H1 (cell line): ENCODE data around the gene WDFY3. TPM values are rescaled to one million over a fixed set of nuclear protein-coding genes. Genes with fewer than 3 reads are reported as not detected.

Experiments used
- CTCF ChIA-PET: fragments of 300-600 bp; sonication (Branson Sonifier 250); formaldehyde crosslinking; loops from one replicate; lab custom pipeline; 2021; ENCODE audit not compliant: partially characterized antibody; lab: Charles Lee
- POLR2A ChIA-PET: fragments of 300-600 bp; sonication (Branson Sonifier 250); formaldehyde crosslinking; loops from one replicate; lab custom pipeline; 2021; ENCODE audit warnings: inconsistent platforms; ENCODE audit not compliant: partially characterized antibody; lab: Charles Lee
- DNase-seq, 2 experiments: peaks; one replicate each; pipeline versions ENCODE4 v3.0.0 to v3.0.0-alpha.2; 2010 to 2022; ENCODE audit warnings: low spot score in 2 of 2, low read depth in 1 of 2, mixed read lengths in 1 of 2
- FAIRE-seq: peaks from 2 replicates; lab custom pipeline; 2011; peaks lifted over from hg19 to GRCh38; lab: Jason Lieb, UNC
- H2AFZ ChIP-seq: 2 replicates; pipeline ENCODE4 v1.8.1; 2012; ENCODE audit warnings: low read length, inconsistent platforms
- H2AK5ac ChIP-seq: 2 replicates; pipeline ENCODE4 v1.6.1; 2013; ENCODE audit warnings: low read depth, low read length
- H2BK120ac ChIP-seq: replicated peaks from 2 replicates; pipeline ENCODE3; 2013; ENCODE audit warnings: low read depth, low read length, inconsistent platforms
- H2BK12ac ChIP-seq: 2 replicates; pipeline ENCODE4 v1.6.1; 2013; ENCODE audit warnings: low read depth, low read length
- H2BK15ac ChIP-seq: 2 replicates; pipeline ENCODE4 v1.6.1; 2013; ENCODE audit warnings: low read length
- H2BK20ac ChIP-seq: 2 replicates; pipeline ENCODE4 v1.6.1; 2013; ENCODE audit warnings: low read length
- H2BK5ac ChIP-seq: 2 replicates; pipeline ENCODE4 v1.6.1; 2013; ENCODE audit warnings: low read depth, low read length
- H3K14ac ChIP-seq: 2 replicates; pipeline ENCODE4 v1.6.1; 2013; ENCODE audit warnings: inconsistent platforms; ENCODE audit not compliant: insufficient read length
- H3K18ac ChIP-seq: 2 replicates; pipeline ENCODE4 v1.6.1; 2013; ENCODE audit warnings: low read length; ENCODE audit errors: extremely low read depth
- H3K23ac ChIP-seq: 2 replicates; pipeline ENCODE4 v1.6.1; 2013; ENCODE audit warnings: inconsistent platforms; ENCODE audit not compliant: insufficient read length
- H3K23me2 ChIP-seq: 2 replicates; pipeline ENCODE4 v1.6.1; 2013; ENCODE audit warnings: low read depth, low read length
- H3K27ac ChIP-seq: 2 replicates; pipeline ENCODE4 v1.6.1; 2011; ENCODE audit warnings: low read depth, low read length, inconsistent platforms
- H3K27me3 ChIP-seq, 4 experiments: replicated peaks in 1 of 4; 1 replicate in 1 of 4; 2 replicates in 3 of 4; pipeline versions ENCODE4 v1.6.1 to v1.8.1; 2011 to 2013; ENCODE audit warnings: low read length in 3 of 4, mild to moderate bottlenecking in 3 of 4, inconsistent platforms in 2 of 4, mixed read lengths in 2 of 4, moderate library complexity in 1 of 4; ENCODE audit not compliant: control insufficient read depth in 3 of 4, insufficient read depth in 3 of 4; ENCODE audit errors: extremely low read depth in 1 of 4
- H3K36me3 ChIP-seq, 4 experiments: 2 replicates each; pipeline versions ENCODE4 v1.6.1 to v1.8.1; 2011 to 2013; ENCODE audit warnings: mild to moderate bottlenecking in 4 of 4, low read length in 3 of 4, moderate library complexity in 2 of 4, control low read depth in 1 of 4, inconsistent platforms in 1 of 4; ENCODE audit not compliant: insufficient read depth in 4 of 4, control insufficient read depth in 2 of 4
- H3K4ac ChIP-seq: replicated peaks from 2 replicates; pipeline ENCODE3; 2013; ENCODE audit warnings: low read length, low read depth, mixed read lengths, inconsistent platforms; ENCODE audit not compliant: insufficient read length
- H3K4me1 ChIP-seq, 4 experiments: replicated peaks in 1 of 4; 1 replicate in 1 of 4; 2 replicates in 3 of 4; pipeline versions ENCODE4 v1.6.1 to v1.8.1; 2011 to 2013; ENCODE audit warnings: low read length in 3 of 4, inconsistent platforms in 2 of 4, mixed read lengths in 1 of 4; ENCODE audit not compliant: insufficient read depth in 4 of 4, control insufficient read depth in 3 of 4
- H3K4me2 ChIP-seq, 2 experiments: 2 replicates each; pipeline versions ENCODE4 v1.6.1 to v1.8.1; 2011 to 2013; ENCODE audit warnings: low read depth in 2 of 2, low read length in 2 of 2, control low read depth in 1 of 2, inconsistent platforms in 1 of 2, mild to moderate bottlenecking in 1 of 2; ENCODE audit not compliant: insufficient read depth in 1 of 2
- H3K4me3 ChIP-seq, 4 experiments: fragments of 200-600, 300-600 bp in 1 of 4; sonication (generic), shearing (Covaris generic), sonication (Bioruptor Twin) in 1 of 4; 2 replicates each; pipeline versions ENCODE4 v1.5.1 to v1.8.1; 2011 to 2016; ENCODE audit warnings: low read length in 4 of 4, low read depth in 3 of 4, control low read depth in 2 of 4, inconsistent platforms in 2 of 4, mild to moderate bottlenecking in 2 of 4, mixed read lengths in 1 of 4, moderate library complexity in 1 of 4; ENCODE audit not compliant: insufficient read depth in 2 of 4; ENCODE audit errors: extremely low read depth in 1 of 4
- H3K56ac ChIP-seq: replicated peaks from 2 replicates; pipeline ENCODE3; 2013; ENCODE audit warnings: low read depth, mild to moderate bottlenecking, mixed read lengths, low read length, inconsistent platforms; ENCODE audit not compliant: insufficient read length
- H3K79me1 ChIP-seq: 2 replicates; pipeline ENCODE4 v1.6.1; 2013; ENCODE audit warnings: low read depth, low read length, control low read depth
- H3K79me2 ChIP-seq, 2 experiments: 2 replicates each; pipeline versions ENCODE4 v1.6.1 to v1.8.1; 2012 to 2013; ENCODE audit warnings: low read length in 2 of 2, mild to moderate bottlenecking in 2 of 2, inconsistent platforms in 1 of 2; ENCODE audit not compliant: insufficient read depth in 2 of 2, control insufficient read depth in 1 of 2
- H3K9ac ChIP-seq, 4 experiments: replicated peaks in 1 of 4; 1 replicate in 1 of 4; 2 replicates in 3 of 4; pipeline versions ENCODE4 v1.6.1 to v1.8.1; 2011 to 2013; ENCODE audit warnings: low read depth in 3 of 4, low read length in 3 of 4, control low read depth in 2 of 4, mild to moderate bottlenecking in 2 of 4, moderate library complexity in 2 of 4, inconsistent platforms in 1 of 4; ENCODE audit errors: extremely low read depth in 1 of 4
- H3K9me3 ChIP-seq, 2 experiments: 2 replicates each; pipeline versions ENCODE4 v1.6.1 to v1.8.1; 2012 to 2013; ENCODE audit warnings: mild to moderate bottlenecking in 2 of 2, moderate library complexity in 2 of 2, control low read depth in 1 of 2, inconsistent platforms in 1 of 2, low read depth in 1 of 2, low read length in 1 of 2, mixed read lengths in 1 of 2; ENCODE audit not compliant: insufficient read depth in 2 of 2
- H4K20me1 ChIP-seq, 2 experiments: replicated peaks in 1 of 2; 2 replicates each; pipeline versions ENCODE3 to v1.8.1; 2011 to 2013; ENCODE audit warnings: inconsistent platforms in 2 of 2, low read length in 2 of 2, mild to moderate bottlenecking in 1 of 2; ENCODE audit not compliant: insufficient read depth in 2 of 2, control insufficient read depth in 1 of 2
- H4K5ac ChIP-seq: 2 replicates; pipeline ENCODE4 v1.6.1; 2013; ENCODE audit warnings: low read length, low read depth, mixed read lengths, inconsistent platforms; ENCODE audit not compliant: insufficient read length
- H4K8ac ChIP-seq: 2 replicates; pipeline ENCODE4 v1.8.0; 2013; ENCODE audit warnings: mild to moderate bottlenecking, moderate library complexity, low read length, inconsistent platforms; ENCODE audit not compliant: insufficient read depth; ENCODE audit errors: extremely low read depth
- H4K91ac ChIP-seq: replicated peaks from 2 replicates; pipeline ENCODE3; 2013; ENCODE audit warnings: low read length, mixed read lengths, inconsistent platforms; ENCODE audit not compliant: insufficient read length
- POU5F1 ChIP-seq: IDR thresholded peaks from 2 replicates; pipeline ENCODE4 v1.6.1; 2011; ENCODE audit warnings: low read depth, mild to moderate bottlenecking, low read length, moderate library complexity
- RNF2 ChIP-seq: fragments of 200-900, 300-1000 bp; sonication (generic); IDR thresholded peaks from 2 replicates; pipeline ENCODE4 v1.7.1; 2016; ENCODE audit warnings: borderline replicate concordance, low read depth, mild to moderate bottlenecking, antibody characterized with exemption, low read length; ENCODE audit not compliant: poor library complexity, severe bottlenecking; ENCODE audit errors: missing control alignments
- WGBS, 2 experiments: shearing (Covaris generic) in 1 of 2; methylation state at CpG; one replicate each; pipeline versions ENCODE4 v1.1.6 to v1.1.7; 2013 to 2015; ENCODE audit warnings: low lambda C conversion rate in 2 of 2, mixed read lengths in 2 of 2, inconsistent platforms in 1 of 2, low coverage in 1 of 2, missing lambda C conversion rate in 1 of 2; ENCODE audit not compliant: insufficient replicate concordance in 2 of 2, insufficient coverage in 1 of 2, insufficient read length in 1 of 2; ENCODE audit errors: extremely low coverage in 1 of 2, missing lambda C conversion rate in 1 of 2; 5-methylcytosine and 5-hydroxymethylcytosine counted together
- long read RNA-seq, 2 experiments: library from RNA in 1 of 2; library from capped mRNA in 1 of 2; stranded (forward); transcript quantifications; one replicate each; pipeline ENCODE4 v2.0.0, GENCODE V29; 2021; ENCODE audit warnings: inconsistent platforms in 1 of 2
- polyA minus RNA-seq, 3 experiments: library from RNA; depleted of rRNA, polyadenylated mRNA; stranded (reverse); fragments of >200 nt; gene quantifications; 1 replicate in 2 of 3; 2 replicates in 1 of 3; pipeline ENCODE4 v1.2.3, GENCODE V29; 2011
- polyA plus RNA-seq, 7 experiments: library from polyadenylated mRNA; depleted of rRNA in 3 of 7; stranded (reverse) in 5 of 7; unstranded in 2 of 7; fragments of >200 nt in 5 of 7; fragments of 200-250 nt in 2 of 7; gene quantifications; 1 replicate in 5 of 7; 2 replicates in 1 of 7; 4 replicates in 1 of 7; pipeline versions ENCODE4 v1.2.1 to v1.2.3, GENCODE V29; 2011 to 2013; ENCODE audit warnings: missing spikeins in 2 of 7, mixed read lengths in 2 of 7
- total RNA-seq: library from RNA; stranded (reverse); fragmentation: NEBNext Ultra II Directional; extraction: Animal tissue kit (Norgen Biotek cat#: 25700); gene quantifications from 2 replicates; pipeline ENCODE4 v1.2.1, GENCODE V29; 2021

Gene WDFY3, protein sequence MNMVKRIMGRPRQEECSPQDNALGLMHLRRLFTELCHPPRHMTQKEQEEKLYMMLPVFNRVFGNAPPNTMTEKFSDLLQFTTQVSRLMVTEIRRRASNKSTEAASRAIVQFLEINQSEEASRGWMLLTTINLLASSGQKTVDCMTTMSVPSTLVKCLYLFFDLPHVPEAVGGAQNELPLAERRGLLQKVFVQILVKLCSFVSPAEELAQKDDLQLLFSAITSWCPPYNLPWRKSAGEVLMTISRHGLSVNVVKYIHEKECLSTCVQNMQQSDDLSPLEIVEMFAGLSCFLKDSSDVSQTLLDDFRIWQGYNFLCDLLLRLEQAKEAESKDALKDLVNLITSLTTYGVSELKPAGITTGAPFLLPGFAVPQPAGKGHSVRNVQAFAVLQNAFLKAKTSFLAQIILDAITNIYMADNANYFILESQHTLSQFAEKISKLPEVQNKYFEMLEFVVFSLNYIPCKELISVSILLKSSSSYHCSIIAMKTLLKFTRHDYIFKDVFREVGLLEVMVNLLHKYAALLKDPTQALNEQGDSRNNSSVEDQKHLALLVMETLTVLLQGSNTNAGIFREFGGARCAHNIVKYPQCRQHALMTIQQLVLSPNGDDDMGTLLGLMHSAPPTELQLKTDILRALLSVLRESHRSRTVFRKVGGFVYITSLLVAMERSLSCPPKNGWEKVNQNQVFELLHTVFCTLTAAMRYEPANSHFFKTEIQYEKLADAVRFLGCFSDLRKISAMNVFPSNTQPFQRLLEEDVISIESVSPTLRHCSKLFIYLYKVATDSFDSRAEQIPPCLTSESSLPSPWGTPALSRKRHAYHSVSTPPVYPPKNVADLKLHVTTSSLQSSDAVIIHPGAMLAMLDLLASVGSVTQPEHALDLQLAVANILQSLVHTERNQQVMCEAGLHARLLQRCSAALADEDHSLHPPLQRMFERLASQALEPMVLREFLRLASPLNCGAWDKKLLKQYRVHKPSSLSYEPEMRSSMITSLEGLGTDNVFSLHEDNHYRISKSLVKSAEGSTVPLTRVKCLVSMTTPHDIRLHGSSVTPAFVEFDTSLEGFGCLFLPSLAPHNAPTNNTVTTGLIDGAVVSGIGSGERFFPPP (N-terminal part only)
- 50.7 and 62.4 TPM in 2 replicates for total RNA-seq
- polyA plus RNA-seq (2011; rRNA removed), result 23.1 and 25.6 TPM in 2 replicates
- 18.8 TPM for polyA plus RNA-seq (2011; cell fraction: cytosol; rRNA removed)
- 41.0 TPM for polyA plus RNA-seq (2011; cell fraction: nucleus; rRNA removed)
- 12.9 to 22.3 TPM (median 18.0 TPM) in 4 replicates for polyA plus RNA-seq (2012, experiment 1 of 2)
- 1.5 TPM for polyA plus RNA-seq (2012, experiment 2 of 2)
- 30.3 TPM for polyA plus RNA-seq (2013, experiment 1 of 2)
- polyA plus RNA-seq (2013, experiment 2 of 2), result 23.5 TPM
- polyA minus RNA-seq (2011; rRNA and poly(A)+ RNA removed), result 182 and 266 TPM in 2 replicates
- polyA minus RNA-seq (2011; cell fraction: cytosol; rRNA and poly(A)+ RNA removed), result 62.2 TPM
- 274 TPM for polyA minus RNA-seq (2011; cell fraction: nucleus; rRNA and poly(A)+ RNA removed)
- long read RNA-seq, experiment 1, partial matches to known transcripts, result 11 of 18 reads
- long read RNA-seq, experiment 1, other reads (novel, unspliced or antisense), result 7 of 18 reads
- long read RNA-seq, experiment 2, partial matches to known transcripts, result 1 of 1 reads
- long read RNA-seq, experiment 2, other reads (novel, unspliced or antisense), result 0 of 1 reads

DNA sequence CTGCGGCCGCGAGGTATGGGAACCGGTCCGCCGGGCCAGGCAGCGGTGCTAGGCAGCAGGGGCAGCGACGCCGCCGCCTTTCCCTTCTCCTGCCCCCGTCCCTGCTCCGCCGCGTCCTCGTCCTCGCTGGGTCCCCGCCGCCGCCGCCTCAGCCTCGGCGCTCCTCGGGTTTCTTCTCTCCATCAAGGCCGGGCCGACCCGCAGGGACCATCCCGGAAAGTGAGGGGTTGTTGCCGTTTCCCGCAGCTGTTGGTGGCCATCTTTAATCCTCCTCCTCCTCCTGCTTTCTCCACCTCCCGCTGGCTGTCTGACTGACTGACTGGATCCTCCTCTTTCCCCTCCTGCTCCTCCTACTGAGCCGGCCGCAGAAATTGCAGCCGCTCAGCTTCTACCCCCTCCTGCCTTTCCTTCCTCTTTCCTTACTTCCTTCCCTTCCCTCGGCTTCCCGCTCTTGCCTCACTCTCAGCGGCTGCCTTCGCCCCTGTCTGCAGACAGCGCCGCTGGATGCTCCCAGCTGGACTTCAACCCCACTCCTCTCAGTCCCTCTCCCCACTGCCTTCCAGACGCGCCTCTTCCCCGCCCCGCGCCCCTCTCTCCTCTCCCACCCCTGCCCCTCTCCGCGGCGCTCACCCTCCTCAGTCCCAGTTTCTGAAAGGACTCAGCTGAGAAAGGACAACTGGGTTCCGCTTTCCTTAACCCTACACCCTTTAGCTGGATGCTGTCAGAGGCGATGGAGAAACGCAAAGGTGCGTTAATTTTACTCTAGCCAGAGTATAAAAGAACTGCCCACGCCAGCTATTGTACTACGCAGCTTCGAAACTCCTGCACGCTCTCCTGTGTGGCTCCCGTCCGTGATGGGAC is at the start of gene WDFY3:
WDFY3 (minus strand) TSS at position 309 of the 861 bp plus-strand sequence. CDS start 106,099 bp downstream, outside the sequence.
- peak within 1 kb of the TSS; percentile 72 for H3K18ac ChIP-seq
- ChIA-PET CTCF (interaction anchor here (1.1 to 1.2 kb wide), 2 partner anchors 217 to 388 kb away, joined by 3 to 6 read pairs; no protein-coding TSS in a partner anchor), POLR2A (interaction anchor here (0.6 to 2.0 kb wide), 12 partner anchors 11 to 384 kb away, joined by 3 to 15 read pairs (median 4); no protein-coding TSS in a partner anchor)
- H2BK5ac ChIP-seq, result peak within 1 kb of the TSS; percentile 53; the same call in 1 of the 2 replicates
- H3K36me3 ChIP-seq, result no peaks in the 10 kb centered on the region
- no peak within 1 kb of the TSS for H2BK20ac ChIP-seq
- WGBS, 2 experiments, result 1% methylated on average over 23 of the region's 58 CpGs; no CpG with 5 or more reads in 1 of the 2 experiments
- peak within 1 kb of the TSS; percentile 97; the same call in 1 of the 2 replicates for H4K8ac ChIP-seq
- H3K27me3 ChIP-seq, result no peaks in the 10 kb centered on the region
- no peak within 1 kb of the TSS for H2AK5ac ChIP-seq
- no peaks in the 10 kb centered on the region for H4K20me1 ChIP-seq
- H3K79me2 ChIP-seq, result peaks cover 0 to 40% of the 10 kb centered on the region in 2 experiments; a peak in 2 of 4 replicates
- no peak for FAIRE-seq
- no peak within 1 kb of the TSS for H3K23ac ChIP-seq
- peak; percentile 51 to 86 for DNase-seq
- H3K4ac ChIP-seq, result no peak within 1 kb of the TSS
- peak within 1 kb of the TSS; percentile 87 for H3K27ac ChIP-seq
- peaks cover 0 to 8% (median 4%) of the 10 kb centered on the region in 4 experiments; a peak in 2 of 7 replicates for H3K4me1 ChIP-seq
- peak within 1 kb of the TSS; percentile 52 for H2BK120ac ChIP-seq
- H2AFZ ChIP-seq, result peak within 1 kb of the TSS; percentile 89
- peak within 1 kb of the TSS; percentile 70 to 94 (median 87) for H3K9ac ChIP-seq
- H4K91ac ChIP-seq, result peak within 1 kb of the TSS; percentile 37
- peak within 1 kb of the TSS; percentile 0 for H3K56ac ChIP-seq
- 0 out of 2 replicates have a peak within 1 kb of the TSS, but pooled peaks have one; percentile 23 for H2BK12ac ChIP-seq
- peak within 1 kb of the TSS; percentile 83 to 91 for H3K4me2 ChIP-seq
- no peaks in the 10 kb centered on the region for H3K9me3 ChIP-seq
- peaks cover 2% of the 10 kb centered on the region; the same call in 1 of the 2 replicates for H3K79me1 ChIP-seq
- H3K14ac ChIP-seq, result peak within 1 kb of the TSS; percentile 71
- peak within 1 kb of the TSS; percentile 55 to 94 (median 84) for H3K4me3 ChIP-seq
- H3K23me2 ChIP-seq, result peaks cover 4% of the 10 kb centered on the region; the same call in 1 of the 2 replicates
- H4K5ac ChIP-seq, result peak within 1 kb of the TSS; percentile 87
- no peak within 1 kb of the TSS for H2BK15ac ChIP-seq
- TF ChIP-seq RNF2 (no peak), POU5F1 (no peak)
